ENCODE results near the gene PLXNA4. TPM values are rescaled to one million over a fixed set of nuclear protein-coding genes. Genes with fewer than 3 reads are reported as not detected.

PLXNA4 gene
- total and polyA plus RNA-seq, 5 donors, result 5.7 to 19.3 (median 16.0) TPM

GRCh38 chr7:132249256-132249971, 326.9 kb downstream of the PLXNA4 start:
- WGBS, result 74% methylated on average over 19 of the region's 19 CpGs
- intact Hi-C loops (cut with DNase I), result loop anchor here in 1 of 4 donors (10.0 kb wide), 1 partner anchor 245 kb away; no protein-coding TSS in a partner anchor
- Histone ChIP-seq H3K27ac (ENCODE audit: low read length) (no peak overlapping the region), H3K4me1 (ENCODE audit: control insufficient read depth, insufficient read depth, low read length) (peaks cover 2% of the 10 kb centered on the region), H3K9me3 (ENCODE audit: control insufficient read depth, low read length) (no peaks in the 10 kb centered on the region), H3K4me3 (ENCODE audit: low read length) (no peak overlapping the region), H3K27me3 (ENCODE audit: control insufficient read depth, insufficient read depth) (no peaks in the 10 kb centered on the region)
- DNase-seq (peak in 2 of 3 donors; percentile 51 to 63), ATAC-seq (peak; percentile 61 to 66)

- Histone ChIP-seq H3K27me3 (ENCODE audit: control insufficient read depth, insufficient read depth) (no peaks in the 10 kb centered on the region), H3K4me1 (ENCODE audit: control insufficient read depth, insufficient read depth, low read length) (peaks cover 2% of the 10 kb centered on the region), H3K9me3 (ENCODE audit: control insufficient read depth, low read length) (no peaks in the 10 kb centered on the region), H3K4me3 (ENCODE audit: low read length) (no peak overlapping the region), H3K27ac (ENCODE audit: low read length) (no peak overlapping the region)
- WGBS, result 81% methylated on average over 2 of the region's 2 CpGs
- intact Hi-C loops (cut with DNase I), result loop anchor here in 1 of 4 donors (10.0 kb wide), 1 partner anchor 244 kb away; no protein-coding TSS in a partner anchor
- DNase-seq (no peak), ATAC-seq (no peak)
These were observed 327.4 kb downstream of the PLXNA4 start for GRCh38 chr7:132248841-132249240.

GRCh38 chr7:132247995-132248618, 328.2 kb downstream of the PLXNA4 start:
- no peaks in the 10 kb centered on the region for H3K9me3 ChIP-seq (ENCODE audit: control insufficient read depth, low read length)
- H3K27me3 ChIP-seq (ENCODE audit: control insufficient read depth, insufficient read depth), result no peaks in the 10 kb centered on the region
- intact Hi-C loops (cut with DNase I), result loop anchor here in 1 of 4 donors (10.0 kb wide), 1 partner anchor 243 kb away; no protein-coding TSS in a partner anchor
- no peak overlapping the region for H3K4me3 ChIP-seq (ENCODE audit: low read length)
- H3K27ac ChIP-seq (ENCODE audit: low read length), result no peak overlapping the region
- WGBS, result 87% methylated on average over 6 of the region's 6 CpGs
- no peak for ATAC-seq
- DNase-seq, result no peak
- H3K4me1 ChIP-seq (ENCODE audit: control insufficient read depth, insufficient read depth, low read length), result peaks cover 2% of the 10 kb centered on the region

GRCh38 chr7:132246591-132246990, 329.7 kb downstream of the PLXNA4 start:
- intact Hi-C loops (cut with DNase I), result loop anchor here in 1 of 4 donors (10.0 kb wide), 1 partner anchor 242 kb away; no protein-coding TSS in a partner anchor
- Histone ChIP-seq H3K27me3 (ENCODE audit: control insufficient read depth, insufficient read depth) (no peaks in the 10 kb centered on the region), H3K4me1 (ENCODE audit: control insufficient read depth, insufficient read depth, low read length) (peaks cover 2% of the 10 kb centered on the region), H3K27ac (ENCODE audit: low read length) (no peak overlapping the region), H3K9me3 (ENCODE audit: control insufficient read depth, low read length) (no peaks in the 10 kb centered on the region), H3K4me3 (ENCODE audit: low read length) (no peak overlapping the region)
- ATAC-seq (no peak), DNase-seq (no peak)

GRCh38 chr7:132245539-132245938, 330.7 kb downstream of the PLXNA4 start:
- Histone ChIP-seq H3K9me3 (ENCODE audit: control insufficient read depth, low read length) (no peaks in the 10 kb centered on the region), H3K27me3 (ENCODE audit: control insufficient read depth, insufficient read depth) (no peaks in the 10 kb centered on the region), H3K4me1 (ENCODE audit: control insufficient read depth, insufficient read depth, low read length) (no peaks in the 10 kb centered on the region), H3K27ac (ENCODE audit: low read length) (no peak overlapping the region), H3K4me3 (ENCODE audit: low read length) (no peak overlapping the region)
- DNase-seq, result no peak
- WGBS, result 92% methylated on average over 3 of the region's 3 CpGs
- intact Hi-C loops (cut with DNase I), result loop anchor here in 1 of 4 donors (10.0 kb wide), 1 partner anchor 241 kb away; no protein-coding TSS in a partner anchor
- ATAC-seq, result no peak

GRCh38 chr7:132244903-132245480, 331.3 kb downstream of the PLXNA4 start:
- H3K27ac ChIP-seq (ENCODE audit: low read length), result no peak overlapping the region
- WGBS, result 90% methylated on average over 5 of the region's 5 CpGs
- H3K27me3 ChIP-seq (ENCODE audit: control insufficient read depth, insufficient read depth), result no peaks in the 10 kb centered on the region
- intact Hi-C loops (cut with DNase I), result loop anchor here in 1 of 4 donors (10.0 kb wide), 1 partner anchor 240 kb away; no protein-coding TSS in a partner anchor
- no peaks in the 10 kb centered on the region for H3K9me3 ChIP-seq (ENCODE audit: control insufficient read depth, low read length)
- no peak for ATAC-seq
- no peak for DNase-seq
- H3K4me1 ChIP-seq (ENCODE audit: control insufficient read depth, insufficient read depth, low read length), result no peaks in the 10 kb centered on the region
- H3K4me3 ChIP-seq (ENCODE audit: low read length), result no peak overlapping the region

GRCh38 chr7:132243463-132243862, 332.8 kb downstream of the PLXNA4 start:
- H3K4me3 ChIP-seq (ENCODE audit: low read length), result no peak overlapping the region
- intact Hi-C loops (cut with DNase I), result loop anchor here in 1 of 4 donors (10.0 kb wide), 1 partner anchor 239 kb away; no protein-coding TSS in a partner anchor
- no peak for ATAC-seq
- no peak overlapping the region for H3K27ac ChIP-seq (ENCODE audit: low read length)
- no peaks in the 10 kb centered on the region for H3K27me3 ChIP-seq (ENCODE audit: control insufficient read depth, insufficient read depth)
- WGBS, result 96% methylated on average over 3 of the region's 3 CpGs
- no peaks in the 10 kb centered on the region for H3K4me1 ChIP-seq (ENCODE audit: control insufficient read depth, insufficient read depth, low read length)
- no peaks in the 10 kb centered on the region for H3K9me3 ChIP-seq (ENCODE audit: control insufficient read depth, low read length)
- DNase-seq, result no peak

GRCh38 chr7:132243051-132243450, 333.2 kb downstream of the PLXNA4 start:
- DNase-seq (no peak), ATAC-seq (no peak)
- H3K27ac ChIP-seq (ENCODE audit: low read length), result no peak overlapping the region
- intact Hi-C loops (cut with DNase I), result loop anchor here in 1 of 4 donors (10.0 kb wide), 1 partner anchor 238 kb away; no protein-coding TSS in a partner anchor
- 92% methylated on average over 1 of the region's 1 CpG for WGBS
- H3K4me3 ChIP-seq (ENCODE audit: low read length), result no peak overlapping the region
- no peaks in the 10 kb centered on the region for H3K27me3 ChIP-seq (ENCODE audit: control insufficient read depth, insufficient read depth)
- H3K4me1 ChIP-seq (ENCODE audit: control insufficient read depth, insufficient read depth, low read length), result no peaks in the 10 kb centered on the region
- H3K9me3 ChIP-seq (ENCODE audit: control insufficient read depth, low read length), result no peaks in the 10 kb centered on the region

- ATAC-seq (no peak), DNase-seq (no peak)
- no peak overlapping the region for H3K27ac ChIP-seq (ENCODE audit: low read length)
- intact Hi-C loops (cut with DNase I), result loop anchor here in 1 of 4 donors (10.0 kb wide), 1 partner anchor 238 kb away; no protein-coding TSS in a partner anchor
- WGBS, result 88% methylated on average over 5 of the region's 5 CpGs
- H3K4me1 ChIP-seq (ENCODE audit: control insufficient read depth, insufficient read depth, low read length), result no peaks in the 10 kb centered on the region
- no peaks in the 10 kb centered on the region for H3K27me3 ChIP-seq (ENCODE audit: control insufficient read depth, insufficient read depth)
- no peaks in the 10 kb centered on the region for H3K9me3 ChIP-seq (ENCODE audit: control insufficient read depth, low read length)
- H3K4me3 ChIP-seq (ENCODE audit: low read length), result no peak overlapping the region
These were observed 334.0 kb downstream of the PLXNA4 start for GRCh38 chr7:132242192-132242812.

- 31% methylated on average over 6 of the region's 6 CpGs for WGBS
- no peaks in the 10 kb centered on the region for H3K4me1 ChIP-seq (ENCODE audit: control insufficient read depth, insufficient read depth, low read length)
- no peak overlapping the region for H3K4me3 ChIP-seq (ENCODE audit: low read length)
- no peaks in the 10 kb centered on the region for H3K9me3 ChIP-seq (ENCODE audit: control insufficient read depth, low read length)
- no peak for DNase-seq
- intact Hi-C loops (cut with DNase I), result loop anchor here in 1 of 4 donors (10.0 kb wide), 1 partner anchor 236 kb away; no protein-coding TSS in a partner anchor
- no peak overlapping the region for H3K27ac ChIP-seq (ENCODE audit: low read length)
- H3K27me3 ChIP-seq (ENCODE audit: control insufficient read depth, insufficient read depth), result no peaks in the 10 kb centered on the region
- no peak for ATAC-seq
These were observed 335.3 kb downstream of the PLXNA4 start for GRCh38 chr7:132240821-132241422.
